Keratinocyte (primary cell): ENCODE results near the gene RAB37. TPM values are rescaled to one million over a fixed set of nuclear protein-coding genes. Genes with fewer than 3 reads are reported as not detected.

Experiments used
- DNase-seq: peaks from one replicate; pipeline ENCODE4 v3.0.0-alpha.2; 2011; ENCODE audit warnings: low read depth, missing footprints, low spot score
- FAIRE-seq: peaks from 2 replicates; lab custom pipeline; 2011; peaks lifted over from hg19 to GRCh38; lab: Jason Lieb, UNC
- H2AFZ ChIP-seq: 2 replicates; pipeline ENCODE4 v1.6.0; 2012; ENCODE audit warnings: low read length, control low read depth, inconsistent platforms; ENCODE audit not compliant: control insufficient read depth
- H3K27ac ChIP-seq: 2 replicates; pipeline ENCODE4 v1.5.1; 2011; ENCODE audit warnings: low read length; ENCODE audit not compliant: control insufficient read depth, insufficient read depth
- H3K27me3 ChIP-seq: 3 replicates; pipeline ENCODE4 v1.6.0; 2011; ENCODE audit warnings: low read length; ENCODE audit not compliant: control insufficient read depth, insufficient read depth; ENCODE audit errors: extremely low read depth
- H3K36me3 ChIP-seq, 2 experiments: 2 replicates in 1 of 2; 3 replicates in 1 of 2; pipeline ENCODE4 v1.5.1; 2011; ENCODE audit warnings: low read length in 2 of 2, mild to moderate bottlenecking in 1 of 2; ENCODE audit not compliant: control insufficient read depth in 2 of 2, insufficient read depth in 2 of 2; ENCODE audit errors: extremely low read depth in 1 of 2
- H3K4me1 ChIP-seq: 3 replicates; pipeline ENCODE4 v1.5.1; 2011; ENCODE audit warnings: low read length; ENCODE audit not compliant: control insufficient read depth, insufficient read depth; ENCODE audit errors: extremely low read depth
- H3K4me2 ChIP-seq: 3 replicates; pipeline ENCODE4 v1.6.0; 2011; ENCODE audit warnings: low read depth, low read length; ENCODE audit not compliant: control insufficient read depth, insufficient read depth; ENCODE audit errors: extremely low read depth
- H3K4me3 ChIP-seq, 3 experiments: fragments of 200-600 bp in 1 of 3; sonication (generic) in 1 of 3; 2 replicates in 2 of 3; 3 replicates in 1 of 3; pipeline ENCODE4 v1.5.1; 2011 to 2016; ENCODE audit warnings: low read length in 3 of 3, mild to moderate bottlenecking in 3 of 3, control low read depth in 2 of 3, inconsistent platforms in 1 of 3, low read depth in 1 of 3, mixed read lengths in 1 of 3, mixed run types in 1 of 3, moderate library complexity in 1 of 3; ENCODE audit not compliant: control insufficient read depth in 2 of 3, insufficient read depth in 2 of 3; ENCODE audit errors: extremely low read depth in 1 of 3
- H3K79me2 ChIP-seq: 2 replicates; pipeline ENCODE4 v1.6.0; 2012; ENCODE audit warnings: low read length; ENCODE audit not compliant: control insufficient read depth, insufficient read depth
- H3K9ac ChIP-seq: 3 replicates; pipeline ENCODE4 v1.6.0; 2011; ENCODE audit warnings: low read length; ENCODE audit not compliant: control insufficient read depth, insufficient read depth; ENCODE audit errors: extremely low read depth
- H3K9me1 ChIP-seq: 3 replicates; pipeline ENCODE4 v1.6.0; 2011; ENCODE audit warnings: low read length; ENCODE audit not compliant: control insufficient read depth, insufficient read depth; ENCODE audit errors: extremely low read depth
- H3K9me3 ChIP-seq: 2 replicates; pipeline ENCODE4 v1.5.1; 2012; ENCODE audit warnings: low read depth, low read length; ENCODE audit not compliant: control insufficient read depth
- H4K20me1 ChIP-seq: 3 replicates; pipeline ENCODE4 v1.6.0; 2011; ENCODE audit warnings: low read length; ENCODE audit not compliant: control insufficient read depth, insufficient read depth; ENCODE audit errors: extremely low read depth
- CTCF ChIP-seq, 3 experiments: IDR thresholded peaks in 1 of 3; conservative IDR thresholded peaks in 1 of 3; optimal IDR thresholded peaks in 1 of 3; 2 replicates in 2 of 3; 3 replicates in 1 of 3; pipeline versions ENCODE3 to v1.5.1; 2011; ENCODE audit warnings: low read length in 3 of 3, mild to moderate bottlenecking in 3 of 3, moderate library complexity in 2 of 3, control low read depth in 1 of 3, inconsistent platforms in 1 of 3; ENCODE audit not compliant: insufficient read depth in 2 of 3; ENCODE audit errors: extremely low read depth in 1 of 3
- EZH2 ChIP-seq: IDR thresholded peaks from one replicate; pipeline ENCODE4 v1.6.1; 2012; ENCODE audit warnings: inconsistent platforms, mild to moderate bottlenecking, low read length, moderate library complexity
- dilution Hi-C: fragments of 300-500 bp; cut with MboI; formaldehyde crosslinking; loops from one replicate; pipeline ENCODE4 v1.7.0; 2020; ENCODE audit warnings: low sequenced_read_pairs; ENCODE audit not compliant: extremely low pct_ligation_motif_present
- polyA plus RNA-seq, 5 experiments: library from polyadenylated mRNA; depleted of rRNA in 3 of 5; stranded (reverse) in 3 of 5; stranded (forward) in 1 of 5; unstranded in 1 of 5; fragments of >200 nt; gene quantifications; 1 replicate in 1 of 5; 2 replicates in 3 of 5; 3 replicates in 1 of 5; pipeline versions ENCODE4 v1.2.1 to v1.2.3, GENCODE V29; 2011 to 2012; ENCODE audit warnings: missing spikeins in 2 of 5, low read depth in 1 of 5, low replicate concordance in 1 of 5

The RAB37 gene
- polyA plus RNA-seq, 1 donor (not counting 4 experiments of a cell fraction or from before 2014, with no cell fraction given) = 0.03 TPM

- peaks cover 5% of the 10 kb centered on the region for H3K9me1 ChIP-seq
- H3K4me3 ChIP-seq = peak overlapping the region; percentile 81 to 93 (median 88)
- peak overlapping the region; percentile 73 for H3K9ac ChIP-seq
- peak overlapping the region; percentile 95 for H3K4me2 ChIP-seq
- DNase-seq (no peak), FAIRE-seq (no peak)
- H4K20me1 ChIP-seq = no peaks in the 10 kb centered on the region
- H3K4me1 ChIP-seq = peaks cover 15% of the 10 kb centered on the region
- dilution Hi-C loops = no loop called here
- peaks cover 57% of the 10 kb centered on the region for H3K79me2 ChIP-seq
- no peak for TF ChIP-seq EZH2
- TF ChIP-seq CTCF (optimal IDR thresholded peaks at IDR 0.05 in 1 of 3, IDR thresholded peaks at IDR 0.05 in 1 of 3, conservative IDR thresholded peaks at IDR 0.05 in 1 of 3; ENCODE audit: extremely low read depth in 1 of 3, insufficient read depth in 2 of 3, low read length in 3 of 3) = no peak
- no peak overlapping the region for H3K27ac ChIP-seq
- H3K9me3 ChIP-seq = no peaks in the 10 kb centered on the region
- H3K36me3 ChIP-seq = no peaks in the 10 kb centered on the region
- H2AFZ ChIP-seq = no peak overlapping the region
- H3K27me3 ChIP-seq = no peaks in the 10 kb centered on the region
Measured at GRCh38 chr17:74750327-74751069, 13.4 kb downstream of the RAB37 start.

GRCh38 chr17:74752415-74752814, 15.4 kb downstream of the RAB37 start:
- Histone ChIP-seq H2AFZ (no peak overlapping the region), H3K36me3 (no peaks in the 10 kb centered on the region), H3K9me3 (no peaks in the 10 kb centered on the region), H3K27ac (no peak overlapping the region), H3K79me2 (peaks cover 64% of the 10 kb centered on the region), H3K4me3 (no peak overlapping the region), H3K9ac (no peak overlapping the region), H4K20me1 (no peaks in the 10 kb centered on the region), H3K27me3 (no peaks in the 10 kb centered on the region), H3K4me1 (peaks cover 19% of the 10 kb centered on the region), H3K4me2 (no peak overlapping the region), H3K9me1 (peaks cover 5% of the 10 kb centered on the region)
- DNase-seq (no peak), FAIRE-seq (no peak)
- dilution Hi-C loops = no loop called here
- TF ChIP-seq EZH2 (no peak), CTCF (optimal IDR thresholded peaks at IDR 0.05 in 1 of 3, IDR thresholded peaks at IDR 0.05 in 1 of 3, conservative IDR thresholded peaks at IDR 0.05 in 1 of 3; ENCODE audit: extremely low read depth in 1 of 3, insufficient read depth in 2 of 3, low read length in 3 of 3) (no peak)
